Neural crest cell (in vitro differentiated cells): Measurements from ENCODE around the gene NTRK2. TPM values are rescaled to one million over a fixed set of nuclear protein-coding genes. Genes with fewer than 3 reads are reported as not detected.

ENCODE experiments used
- DNase-seq: peaks from one replicate; pipeline ENCODE4 v3.0.0; 2021; ENCODE audit warnings: low read depth, mixed read lengths, low spot score
- H3K27ac Mint-ChIP-seq: one replicate; pipeline ENCODE4 v1.8.0; 2021; ENCODE audit warnings: mild to moderate bottlenecking, mixed read lengths; ENCODE audit not compliant: unreplicated experiment
- H3K27me3 Mint-ChIP-seq: 2 replicates; pipeline ENCODE4 v1.8.0; 2021; ENCODE audit warnings: low read depth, mild to moderate bottlenecking, mixed read lengths
- H3K36me3 Mint-ChIP-seq: 2 replicates; pipeline ENCODE4 v1.8.0; 2021; ENCODE audit warnings: low read depth, mild to moderate bottlenecking, mixed read lengths
- H3K4me1 Mint-ChIP-seq: 2 replicates; pipeline ENCODE4 v1.8.0; 2021; ENCODE audit warnings: mixed read lengths
- H3K4me3 Mint-ChIP-seq: one replicate; pipeline ENCODE4 v1.8.0; 2021; ENCODE audit warnings: mild to moderate bottlenecking, mixed read lengths
- H3K9me3 Mint-ChIP-seq: 2 replicates; pipeline ENCODE4 v1.8.0; 2021; ENCODE audit warnings: mixed read lengths
- CTCF ChIP-seq: fragments of 200-600 bp; sonication (generic); conservative IDR thresholded peaks from 2 replicates; pipeline ENCODE4 v1.5.0; 2021; ENCODE audit warnings: antibody characterized with exemption, mild to moderate bottlenecking
- total RNA-seq: library from RNA; stranded (reverse); gene quantifications from 2 replicates; pipeline ENCODE4 v1.2.1, GENCODE V29; 2021

NTRK2 gene
- total RNA-seq, 1 donor from 2014 or later, result 20.6 TPM

- no peak for TF ChIP-seq CTCF
- peaks cover 5% of the 10 kb centered on the region for H3K36me3 Mint-ChIP-seq
- no peak overlapping the region for H3K4me3 Mint-ChIP-seq
- no peak overlapping the region for H3K27ac Mint-ChIP-seq
- H3K4me1 Mint-ChIP-seq, result no peaks in the 10 kb centered on the region
- DNase-seq, result no peak
- no peaks in the 10 kb centered on the region for H3K9me3 Mint-ChIP-seq
- no peaks in the 10 kb centered on the region for H3K27me3 Mint-ChIP-seq
Measured at GRCh38 chr9:84723426-84723825, 53.9 kb downstream of the NTRK2 start.

DNA sequence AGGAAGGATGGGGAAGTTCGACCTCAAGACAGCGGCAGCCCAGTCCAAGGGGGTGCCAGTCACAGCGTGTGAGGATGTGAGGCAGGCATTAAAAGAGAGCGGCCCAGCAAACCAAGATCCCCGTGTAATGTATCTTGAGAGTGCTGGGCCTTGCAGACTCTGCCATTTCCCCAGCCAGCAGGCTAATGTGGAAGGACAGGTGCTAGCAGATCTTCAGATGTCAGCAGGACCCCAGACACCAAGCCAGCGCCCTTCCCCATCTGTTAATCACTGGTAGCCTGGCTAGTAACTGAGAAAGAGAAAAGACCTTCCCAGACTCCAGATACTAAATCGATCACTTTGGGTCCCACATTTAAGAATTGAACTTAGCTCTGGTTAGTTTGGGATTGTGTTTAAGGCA, 62.2 kb downstream of the NTRK2 start:
- no peak overlapping the region for H3K4me3 Mint-ChIP-seq
- no peak for DNase-seq
- H3K4me1 Mint-ChIP-seq, result peaks cover 15% of the 10 kb centered on the region
- no peak overlapping the region for H3K27ac Mint-ChIP-seq
- H3K9me3 Mint-ChIP-seq, result no peaks in the 10 kb centered on the region
- TF ChIP-seq CTCF, result no peak
- no peaks in the 10 kb centered on the region for H3K27me3 Mint-ChIP-seq
- H3K36me3 Mint-ChIP-seq, result peaks cover 5% of the 10 kb centered on the region

- Mint-ChIP-seq H3K27me3 (no peaks in the 10 kb centered on the region), H3K27ac (no peak overlapping the region), H3K9me3 (no peaks in the 10 kb centered on the region), H3K4me3 (no peak overlapping the region), H3K4me1 (peaks cover 36% of the 10 kb centered on the region), H3K36me3 (no peaks in the 10 kb centered on the region)
- TF ChIP-seq CTCF, result no peak
- DNase-seq, result no peak
Measured at GRCh38 chr9:84736081-84736480, 66.6 kb downstream of the NTRK2 start.

DNA sequence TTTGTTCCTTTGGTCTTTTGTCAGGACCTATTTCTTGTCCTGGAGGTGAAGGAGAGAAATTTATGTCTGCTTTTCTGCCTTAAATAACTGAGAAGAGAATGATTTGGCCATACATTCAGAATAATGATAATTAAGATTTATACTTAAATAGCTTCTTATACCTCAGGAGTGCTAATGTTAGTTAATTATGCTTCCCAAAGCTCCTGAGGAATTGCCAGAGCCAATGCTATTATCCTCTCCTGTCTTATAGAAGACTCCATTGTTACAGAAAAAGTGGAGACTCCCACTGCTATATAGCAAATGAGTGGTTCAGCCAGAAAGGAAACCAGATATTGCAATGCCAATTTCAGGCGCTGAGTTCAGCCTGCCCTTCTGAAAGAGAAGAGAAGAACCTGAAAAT, 67.0 kb downstream of the NTRK2 start:
- TF ChIP-seq CTCF, result no peak
- no peak overlapping the region for H3K4me3 Mint-ChIP-seq
- no peak for DNase-seq
- H3K36me3 Mint-ChIP-seq, result no peaks in the 10 kb centered on the region
- H3K27ac Mint-ChIP-seq, result no peak overlapping the region
- no peaks in the 10 kb centered on the region for H3K27me3 Mint-ChIP-seq
- peaks cover 36% of the 10 kb centered on the region for H3K4me1 Mint-ChIP-seq
- no peaks in the 10 kb centered on the region for H3K9me3 Mint-ChIP-seq

- TF ChIP-seq CTCF, result no peak
Measured at GRCh38 chr9:84738353-84738752, 68.8 kb downstream of the NTRK2 start.

DNA sequence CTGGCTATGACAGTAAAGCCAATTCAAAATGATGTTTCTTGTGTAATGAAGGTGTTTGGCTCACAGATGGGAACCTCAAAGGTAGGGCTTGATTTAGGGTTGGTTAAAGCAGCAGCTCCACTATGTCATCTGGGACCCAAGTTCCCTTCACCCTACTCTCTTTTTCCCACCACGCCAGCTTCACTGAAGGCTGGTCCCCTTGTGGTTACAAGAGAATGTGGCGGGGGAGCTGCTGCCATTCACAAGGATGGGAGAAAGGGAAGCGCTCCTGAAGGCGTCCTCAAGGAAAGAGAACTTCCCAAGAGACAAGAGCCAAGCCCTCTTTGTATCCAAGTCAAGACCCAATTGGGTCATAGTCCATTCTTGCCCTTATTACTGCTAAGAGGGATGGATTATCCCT, 72.7 kb downstream of the NTRK2 start:
- TF ChIP-seq CTCF, result no peak
- H3K4me3 Mint-ChIP-seq, result no peak overlapping the region
- no peaks in the 10 kb centered on the region for H3K27me3 Mint-ChIP-seq
- H3K4me1 Mint-ChIP-seq, result peaks cover 16% of the 10 kb centered on the region
- H3K9me3 Mint-ChIP-seq, result no peaks in the 10 kb centered on the region
- H3K27ac Mint-ChIP-seq, result no peak overlapping the region
- H3K36me3 Mint-ChIP-seq, result peaks cover 2% of the 10 kb centered on the region
- no peak for DNase-seq

More at GRCh38 chr9:84738353-84738752, 68.8 kb downstream of the NTRK2 start:
- Mint-ChIP-seq H3K27ac (no peak overlapping the region), H3K27me3 (no peaks in the 10 kb centered on the region), H3K9me3 (no peaks in the 10 kb centered on the region), H3K36me3 (peaks cover 2% of the 10 kb centered on the region), H3K4me3 (no peak overlapping the region), H3K4me1 (peaks cover 36% of the 10 kb centered on the region)
- DNase-seq, result no peak
